ENCODE results near the gene PXN.
"Not testable (repeated sequence)": the region's sequence is repeated elsewhere in the genome, so short reads cannot be mapped to it uniquely, and the experiment has no call there.

Gene PXN

DNA sequence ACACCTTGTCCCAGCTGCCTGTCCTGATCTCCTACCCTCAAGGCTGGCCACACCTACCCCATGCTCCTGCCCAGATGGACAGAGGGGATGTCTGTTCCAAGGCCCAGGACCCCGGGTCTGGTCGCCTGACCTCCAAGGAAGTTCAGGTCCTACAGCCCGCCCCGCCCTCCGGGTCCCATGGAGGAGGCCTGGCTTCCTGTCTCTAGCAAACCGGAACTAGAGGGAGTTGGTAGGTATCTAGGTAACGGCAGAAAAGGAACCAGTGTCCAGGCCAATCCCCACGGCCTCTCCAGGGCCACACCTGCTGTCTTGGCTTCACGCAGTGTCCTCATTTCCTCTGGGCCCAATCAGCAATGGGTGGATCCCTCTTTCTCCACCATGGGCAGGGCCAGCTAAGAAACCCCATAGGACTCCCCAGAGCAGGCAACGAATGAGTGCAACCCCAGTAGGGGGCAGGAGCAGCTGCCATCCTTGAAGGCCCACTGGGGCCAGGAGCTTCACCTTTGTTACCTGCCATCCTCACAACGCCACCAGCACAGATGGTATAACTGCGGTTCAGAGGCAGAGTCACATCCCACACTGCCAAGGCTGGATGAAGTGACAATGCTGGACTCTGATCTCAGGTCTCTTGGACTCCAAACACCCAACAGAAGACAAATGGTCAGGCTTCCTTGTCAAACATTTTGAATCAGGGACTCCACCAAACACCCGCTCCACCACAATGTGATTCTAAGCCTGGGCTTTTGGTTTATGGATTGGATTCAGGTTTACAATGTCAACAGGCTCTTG is 39.5 kb downstream of the PXN start:
- DNase-seq, result no peak

DNA sequence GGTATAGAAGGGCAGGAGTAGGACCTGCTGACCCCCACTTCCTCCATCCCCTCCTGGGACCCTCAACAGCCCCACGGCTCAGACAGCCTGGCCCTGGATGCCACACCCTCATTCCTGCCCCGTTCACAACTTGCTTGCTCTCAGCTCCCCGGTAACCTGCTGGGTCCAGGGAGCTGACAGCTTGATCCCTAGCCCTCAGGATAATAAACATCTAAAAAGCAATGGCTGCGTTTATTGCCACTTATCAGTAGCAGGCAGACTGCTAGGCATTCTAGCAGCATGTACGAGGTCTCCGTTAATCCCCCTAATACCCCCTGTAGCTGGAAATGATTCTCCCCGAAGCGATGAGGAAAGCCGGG is 40.4 kb downstream of the PXN start:
- no peak for DNase-seq

DNA sequence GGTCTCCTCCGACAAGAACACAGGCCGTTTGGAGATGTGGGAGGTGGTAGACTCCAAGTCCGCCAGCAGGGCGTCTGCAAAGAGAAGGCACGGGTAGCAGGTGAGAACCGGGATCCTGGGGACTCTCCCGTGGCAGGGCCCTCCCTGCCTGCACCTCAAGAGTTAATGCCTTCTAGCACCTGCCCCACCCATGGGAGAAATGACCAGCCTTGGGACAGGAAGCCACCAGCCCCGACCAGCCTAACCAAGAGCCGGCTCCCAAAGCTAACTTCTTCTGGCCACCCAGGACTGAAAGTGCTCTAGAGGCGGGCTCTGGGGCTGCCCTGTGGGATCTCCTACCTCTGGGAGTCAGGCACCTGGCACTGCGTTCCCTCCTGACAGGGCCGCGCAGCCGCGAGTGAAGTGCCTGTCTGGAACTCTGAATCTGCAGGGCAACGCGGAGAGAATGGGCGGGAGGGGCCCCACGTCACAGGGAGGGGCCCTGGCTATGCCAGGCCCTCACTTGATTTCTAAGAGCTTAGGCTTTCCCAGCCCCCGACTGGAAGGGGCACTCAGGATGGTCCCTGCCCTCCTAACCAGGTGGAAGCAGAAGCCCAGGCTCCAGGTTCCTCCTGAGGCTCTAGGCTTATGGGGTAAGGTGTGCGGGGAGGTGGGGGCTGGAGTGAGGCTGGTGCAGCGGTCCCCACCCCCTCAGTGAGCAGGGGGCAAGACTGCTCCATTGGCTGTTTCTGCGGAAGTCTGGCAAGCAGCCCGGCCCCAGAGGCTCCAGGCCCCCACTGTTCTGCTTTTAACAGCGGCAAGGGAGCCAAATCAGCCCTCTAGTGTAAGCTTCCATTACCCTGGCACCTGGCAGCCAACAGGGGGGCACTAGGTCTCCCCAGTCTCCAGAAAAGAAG is 41.0 kb downstream of the PXN start:
- no peak for DNase-seq

DNA sequence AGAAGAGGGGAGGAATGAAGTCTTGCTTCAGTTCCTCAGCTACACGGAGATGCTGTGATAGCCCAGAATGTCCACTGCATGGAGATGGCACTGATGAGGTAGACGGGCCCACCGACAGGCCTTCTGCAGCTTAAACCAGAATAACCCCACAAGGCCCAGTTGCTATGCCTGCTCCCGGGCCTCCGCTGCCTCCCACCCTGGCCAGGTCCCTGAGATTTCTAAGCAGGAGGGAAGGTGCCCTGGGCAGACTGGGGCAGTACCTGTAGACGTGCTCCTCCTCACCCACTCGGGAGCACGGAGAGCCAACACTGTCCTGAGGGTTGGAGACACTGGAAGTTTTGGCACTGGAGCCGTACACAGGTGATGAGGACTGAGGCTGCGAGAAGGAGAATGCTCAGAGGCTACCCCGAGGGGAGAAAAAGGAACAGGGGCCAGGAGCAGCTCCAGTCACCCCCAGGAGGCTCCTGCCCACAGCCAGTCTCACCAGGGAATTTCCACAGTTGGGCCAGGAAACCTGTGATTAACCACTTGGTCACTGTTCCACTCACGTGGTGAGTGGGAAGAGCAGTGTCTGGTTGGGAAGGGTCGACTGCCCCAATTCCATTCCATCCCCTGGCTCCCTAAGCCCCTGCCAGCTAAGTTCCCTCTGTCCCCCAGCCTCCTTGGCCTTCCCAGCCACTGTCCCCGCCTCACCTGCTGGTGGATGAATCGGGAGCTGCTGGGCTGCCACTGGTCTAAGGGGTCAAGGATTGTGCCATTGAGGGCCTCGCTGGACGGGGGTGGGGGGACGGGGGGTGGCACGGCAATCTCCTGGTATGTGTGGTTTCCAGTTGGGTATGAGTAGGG is 41.8 kb downstream of the PXN start:
- no peak for DNase-seq

DNA sequence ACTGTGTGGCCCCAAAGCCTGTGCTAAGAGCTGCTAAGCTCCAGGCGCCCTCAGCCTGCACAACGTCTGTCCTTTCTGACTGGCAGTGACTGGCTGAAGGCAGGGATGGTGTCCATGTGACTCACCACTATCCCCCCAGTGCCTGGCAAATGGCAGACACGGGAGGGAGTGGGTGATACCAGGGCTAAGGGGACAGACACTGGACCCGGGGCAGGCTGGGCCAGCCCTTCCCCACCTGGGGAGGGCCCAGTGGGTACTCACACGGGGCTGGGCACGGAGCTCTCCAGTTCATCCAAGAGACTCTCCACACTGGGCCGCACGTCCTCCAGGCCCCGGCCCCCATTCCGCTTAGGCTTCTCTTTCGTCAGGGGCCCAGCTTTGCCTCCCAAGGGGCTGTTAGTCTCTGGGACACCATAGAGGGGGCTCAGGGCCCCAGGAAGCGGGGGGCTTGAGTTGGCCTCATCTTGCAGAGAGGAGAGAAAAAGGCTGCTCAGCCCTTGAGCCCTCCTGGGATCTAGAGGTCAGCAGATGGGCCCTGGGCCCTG is 43.2 kb downstream of the PXN start:
- no peak for DNase-seq

DNA sequence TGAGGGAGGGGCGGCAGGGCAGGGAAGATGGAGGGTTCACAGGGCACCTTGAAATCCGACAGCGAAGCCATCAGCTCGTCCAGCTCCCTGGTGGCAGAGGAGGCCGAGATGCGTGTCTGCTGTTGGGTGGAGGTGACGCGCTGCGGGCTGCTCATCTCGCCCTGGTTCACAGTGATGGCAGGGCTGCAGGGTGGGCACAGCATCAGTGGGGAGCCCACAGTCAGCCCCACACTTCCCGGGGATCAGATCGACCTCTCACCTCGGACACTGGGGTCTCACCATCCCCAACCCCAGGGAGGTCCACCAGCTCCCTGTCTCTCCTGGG is 44.0 kb downstream of the PXN start:
- DNase-seq, result no peak

DNA sequence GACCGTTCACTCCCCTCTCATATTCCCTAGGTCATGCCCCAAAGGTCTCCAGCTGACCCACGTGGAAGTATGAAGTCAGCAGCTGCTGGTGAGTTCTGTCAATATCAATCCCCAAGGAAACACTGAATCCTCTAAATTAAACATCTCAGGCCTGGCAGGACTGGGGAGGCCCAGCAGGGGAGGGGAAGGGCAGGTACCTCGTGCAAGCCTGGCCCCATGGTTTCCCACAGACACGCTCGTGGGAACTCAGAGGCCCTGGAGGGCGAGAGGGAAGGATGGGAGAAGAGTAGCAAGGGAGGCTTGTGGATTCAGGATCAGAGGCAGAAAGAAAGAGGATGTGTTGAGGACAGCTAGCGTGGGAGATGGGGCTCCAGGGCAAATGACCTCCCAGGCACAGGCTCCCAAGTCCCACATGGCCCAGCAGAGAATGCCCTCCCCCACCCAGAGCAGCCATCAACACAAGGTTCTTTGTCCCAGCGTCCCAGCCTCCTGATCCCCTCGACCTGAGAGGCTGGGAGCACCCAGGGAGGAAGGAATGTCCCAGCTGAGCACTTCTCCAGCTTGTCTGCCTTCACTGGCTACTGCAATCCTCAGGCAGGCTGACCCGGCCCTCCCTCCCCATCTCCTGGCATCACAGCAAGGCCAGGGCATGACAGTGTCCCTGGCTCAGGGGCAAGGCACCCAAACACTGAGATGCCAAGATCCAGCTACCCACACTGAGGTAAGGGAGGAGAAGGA is 44.5 kb downstream of the PXN start:
- DNase-seq, result no peak

DNA sequence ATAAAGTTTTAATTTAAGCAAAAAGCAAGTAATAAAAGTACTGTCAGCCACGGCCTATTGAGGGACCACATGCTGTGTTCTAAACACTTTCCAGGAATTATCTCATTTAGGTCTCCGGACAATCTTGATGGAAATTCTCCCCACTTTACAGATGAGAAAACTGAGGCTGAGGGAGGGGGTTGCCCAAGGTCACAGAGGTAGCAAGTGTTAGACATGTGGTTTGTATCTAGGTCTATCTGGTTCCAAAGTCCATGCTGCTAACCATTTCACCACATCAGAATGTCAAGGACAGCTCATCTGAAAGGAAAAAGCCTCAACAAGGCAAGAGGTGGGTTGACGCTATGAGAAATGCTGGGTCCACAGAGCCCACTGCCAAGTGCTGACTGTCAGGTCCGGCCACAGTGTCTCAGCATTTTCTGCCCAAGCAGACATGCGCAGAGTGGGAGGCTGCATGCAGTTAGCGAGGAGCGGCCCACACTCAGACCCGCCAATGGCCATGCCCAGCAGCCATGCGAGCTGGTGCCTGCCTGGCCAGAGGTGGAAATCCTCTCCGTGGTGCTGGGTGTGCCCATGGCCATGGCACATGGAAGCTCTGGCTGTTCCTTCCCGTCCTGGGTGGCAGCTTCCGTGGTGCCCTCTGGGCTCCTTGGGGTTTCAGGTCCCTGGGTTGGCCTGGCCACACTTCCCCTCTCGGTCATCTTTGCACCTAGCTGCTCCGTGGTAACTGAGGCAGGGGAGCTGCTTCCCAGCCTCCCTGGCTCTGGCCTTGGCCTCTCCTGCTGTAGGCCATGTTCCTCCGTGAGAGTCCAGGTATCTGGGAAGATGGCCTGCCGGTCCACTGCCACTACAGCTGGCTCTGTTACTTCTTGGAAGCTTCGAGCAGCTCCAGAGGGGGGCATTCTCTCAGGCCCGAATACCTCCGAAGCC is 46.6 kb downstream of the PXN start:
- DNase-seq, result no peak

DNA sequence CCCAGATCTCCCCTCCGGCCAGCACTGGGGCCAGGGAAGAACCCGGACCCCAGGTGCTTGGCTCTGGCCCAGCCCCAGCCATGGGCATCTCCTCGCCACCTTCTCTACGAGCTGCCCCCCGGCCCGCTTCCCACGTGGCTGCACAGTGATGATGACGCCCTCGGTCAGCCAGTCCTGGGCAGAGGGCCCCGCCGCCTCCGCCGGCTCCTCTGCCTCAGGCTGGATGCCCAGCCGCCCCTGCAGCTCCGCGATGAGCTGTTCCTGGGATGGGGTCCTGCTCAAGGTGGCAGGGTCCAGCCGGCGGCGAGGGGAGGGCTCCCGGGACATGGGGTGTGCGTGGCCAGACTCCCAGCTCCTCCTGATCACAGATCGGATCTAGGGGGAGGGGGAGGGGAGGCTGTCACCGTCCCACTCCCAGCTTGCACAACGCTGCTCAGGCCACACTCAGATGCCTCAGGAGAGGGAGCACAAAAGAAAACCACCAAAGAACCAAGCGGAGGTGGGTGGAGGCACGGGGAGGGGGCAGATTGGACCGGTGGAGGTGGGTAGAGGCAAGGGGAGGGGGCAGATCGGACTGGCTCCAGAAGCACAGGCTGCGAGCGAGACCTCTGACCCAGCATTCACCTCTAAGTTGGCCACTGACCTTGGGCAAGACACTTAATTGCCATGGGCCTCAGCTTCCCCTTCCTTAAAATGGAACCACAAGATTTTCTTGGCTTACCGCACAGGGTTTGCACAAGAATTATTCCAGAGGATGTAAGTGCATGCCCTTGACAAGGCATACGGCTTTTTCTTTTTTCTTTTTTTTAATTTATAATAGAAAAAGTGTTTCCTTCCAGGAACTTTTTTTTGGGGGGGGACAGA is 48.6 kb downstream of the PXN start:
- no peak for DNase-seq

DNA sequence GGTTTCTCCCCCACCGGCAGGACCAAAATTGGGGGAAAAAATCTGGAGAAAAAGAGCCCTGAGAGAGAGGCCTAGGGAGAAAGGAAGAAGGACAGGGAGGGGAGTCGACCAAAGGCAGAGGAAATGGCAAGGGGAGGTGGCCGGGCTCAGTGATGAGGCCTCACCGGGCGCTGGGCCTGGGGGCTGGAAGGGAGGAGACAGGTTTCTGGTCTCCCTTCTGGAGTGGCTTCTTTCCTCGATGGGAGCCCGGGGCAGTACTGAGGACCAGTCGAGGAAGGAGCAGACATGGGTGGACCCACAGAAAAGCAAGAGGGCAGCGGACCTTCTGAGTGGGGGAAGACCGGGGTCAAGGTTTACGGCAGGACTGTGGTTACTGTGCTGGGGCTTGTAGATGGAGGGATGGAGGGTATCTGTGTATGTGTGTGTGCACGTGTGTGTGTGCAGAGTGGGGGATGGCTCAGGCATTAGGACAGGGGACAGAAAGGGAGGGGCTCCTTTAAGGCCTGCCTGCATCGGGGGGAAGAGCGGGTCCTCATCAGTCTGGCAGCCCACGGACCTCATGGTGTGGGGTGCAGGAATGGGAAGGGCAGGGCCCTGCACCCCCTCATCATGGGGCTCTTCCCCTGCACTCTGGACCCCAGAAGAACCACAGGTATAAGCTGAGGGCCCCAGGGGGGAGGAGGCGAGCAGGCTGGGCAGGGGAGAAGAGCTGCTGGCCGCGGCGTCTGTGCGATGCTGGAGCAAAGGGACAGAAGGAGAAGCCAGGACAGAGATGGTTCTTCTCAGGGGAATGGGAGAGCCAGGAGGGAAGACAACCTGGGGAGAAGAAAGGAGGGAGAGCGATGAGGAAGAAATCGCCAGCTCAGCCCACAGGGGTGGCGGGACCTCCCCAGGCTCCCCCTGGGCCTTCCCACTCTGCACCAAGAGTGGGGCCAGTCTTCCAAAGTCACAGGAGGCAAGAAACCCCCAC is 49.5 kb downstream of the PXN start:
- no peak for DNase-seq

DNA sequence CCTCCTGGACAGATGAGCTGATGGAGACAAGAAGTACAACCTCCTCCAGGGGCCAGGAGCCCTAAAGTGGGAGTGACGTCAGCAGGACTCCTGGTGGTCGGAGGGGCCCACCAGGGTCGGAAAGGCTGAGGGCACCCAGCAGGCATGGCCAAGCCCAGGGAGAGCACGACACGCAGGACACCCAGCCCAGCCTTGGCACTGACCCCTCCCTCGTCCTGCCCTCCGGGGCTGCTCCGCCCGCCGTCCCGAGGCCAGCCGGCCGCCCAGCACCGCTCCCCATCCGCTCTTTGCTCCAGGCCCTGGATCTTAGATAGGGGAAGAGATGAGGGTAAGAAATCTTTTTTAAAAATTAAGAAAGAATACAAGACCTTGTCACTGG is 50.2 kb downstream of the PXN start:
- no peak for DNase-seq

DNA sequence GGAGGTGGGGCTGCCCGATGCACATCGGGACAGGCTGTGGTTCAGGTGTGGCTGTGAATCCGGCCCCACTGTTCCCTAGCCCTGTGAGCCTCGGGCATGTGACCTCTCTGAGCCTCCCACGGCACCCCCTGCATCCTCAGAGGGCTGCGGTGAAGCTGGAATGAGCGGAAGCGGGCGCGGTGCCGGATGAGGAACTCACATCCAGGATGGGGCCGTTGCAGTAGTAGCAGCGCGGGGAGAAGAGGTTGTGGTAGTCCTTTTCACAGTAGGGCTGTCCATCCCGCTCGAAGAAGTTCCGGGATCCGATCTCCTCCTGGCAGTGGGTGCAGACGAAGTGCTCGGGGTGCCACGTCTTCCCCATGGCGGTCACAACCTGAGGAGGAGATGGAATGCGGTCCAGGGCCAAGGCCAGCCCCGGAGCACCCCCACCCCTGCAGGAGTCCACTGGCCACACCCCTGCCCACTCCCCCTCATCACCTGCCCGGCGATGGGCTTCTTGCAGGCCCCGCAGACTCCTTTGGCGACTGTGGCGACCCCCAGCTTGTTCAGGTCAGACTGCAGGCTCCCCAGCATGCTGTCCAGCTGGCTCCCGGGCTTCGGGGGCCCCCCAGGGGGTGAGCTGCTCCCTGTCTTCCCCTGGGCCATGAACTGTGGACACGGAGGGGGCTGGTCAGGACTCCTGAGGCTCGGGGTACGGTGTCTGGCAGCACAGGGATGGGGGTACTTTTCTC is 50.7 kb downstream of the PXN start:
- DNase-seq, result no peak

DNA sequence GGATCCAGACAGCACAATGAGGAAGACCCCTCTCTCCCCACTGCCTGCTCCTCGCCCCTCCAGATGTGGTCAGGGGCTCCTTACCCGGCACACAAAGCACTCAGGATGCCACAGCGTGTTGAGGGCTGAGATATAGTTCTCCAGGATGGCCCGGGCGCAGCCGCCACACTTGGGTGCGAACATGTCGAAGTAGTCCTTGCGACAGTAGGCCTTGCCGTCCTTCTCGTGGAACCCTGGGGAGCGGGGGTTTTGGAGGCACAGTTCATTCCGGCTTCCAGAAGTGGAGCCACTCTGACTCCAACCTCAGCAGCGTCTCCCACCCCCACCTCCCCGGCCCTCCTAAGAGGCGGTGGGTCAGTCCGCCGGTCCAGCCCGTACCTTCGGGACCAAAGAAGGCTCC is 51.8 kb downstream of the PXN start:
- DNase-seq, result no peak

DNA sequence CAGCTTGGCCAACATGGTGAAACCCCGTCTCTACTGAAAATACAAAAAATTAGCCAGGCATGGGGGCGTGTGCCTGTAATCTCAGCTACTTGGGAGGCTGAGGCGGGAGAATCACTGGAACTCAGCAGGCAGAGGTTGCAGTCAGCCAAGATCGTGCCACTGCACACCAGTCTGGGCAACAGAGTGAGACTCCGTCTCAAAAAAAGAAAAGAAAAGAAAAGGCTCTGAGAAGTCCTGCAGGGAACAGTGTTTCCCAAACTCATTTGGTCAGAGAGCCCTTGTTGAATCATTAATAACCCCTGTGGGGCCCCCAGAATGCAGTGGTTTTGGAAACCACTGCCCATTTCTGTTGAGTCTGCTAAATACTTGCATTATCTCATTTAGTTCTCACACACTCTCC is 52.3 kb downstream of the PXN start:
- not testable (repeated sequence) for DNase-seq

DNA sequence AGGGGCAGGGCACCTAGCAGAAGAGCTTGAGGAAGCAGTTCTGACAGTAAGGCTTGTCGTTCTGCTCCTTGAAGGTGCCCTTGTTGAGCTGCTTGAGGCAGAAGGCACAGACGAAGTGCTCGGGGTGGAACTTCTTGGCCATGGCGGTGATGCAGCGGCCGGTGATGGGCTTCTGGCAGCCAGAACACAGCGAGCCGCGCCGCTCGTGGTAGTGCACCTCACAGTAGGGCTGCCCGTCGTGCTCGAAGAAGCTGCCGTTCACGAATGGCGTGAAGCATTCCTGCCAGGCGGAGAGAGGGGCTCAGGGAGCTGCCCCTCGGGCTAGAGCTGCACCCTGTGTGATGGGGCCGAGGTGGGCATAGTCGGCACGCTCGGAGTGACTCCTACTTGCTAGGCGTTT is 53.2 kb downstream of the PXN start:
- DNase-seq, result no peak

DNA sequence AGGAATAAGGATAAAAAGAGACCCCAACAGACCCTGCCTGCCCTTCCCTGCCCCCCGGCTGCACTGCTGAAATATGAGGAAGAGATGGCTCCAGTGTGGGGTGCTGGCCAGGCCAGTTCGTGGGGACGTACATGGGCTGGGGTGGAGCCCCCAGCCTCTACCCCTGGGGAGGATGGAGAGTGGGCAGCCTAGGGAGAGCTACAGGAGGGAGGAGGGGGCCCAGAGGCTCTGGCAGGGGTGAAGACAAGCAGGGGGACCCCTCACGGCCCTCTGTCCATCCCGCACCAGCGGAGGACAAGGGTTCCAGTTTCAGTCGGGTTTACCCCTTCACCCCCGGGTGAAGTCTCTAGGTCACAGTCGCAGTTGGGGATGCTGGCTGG is 53.6 kb downstream of the PXN start:
- no peak for DNase-seq

DNA sequence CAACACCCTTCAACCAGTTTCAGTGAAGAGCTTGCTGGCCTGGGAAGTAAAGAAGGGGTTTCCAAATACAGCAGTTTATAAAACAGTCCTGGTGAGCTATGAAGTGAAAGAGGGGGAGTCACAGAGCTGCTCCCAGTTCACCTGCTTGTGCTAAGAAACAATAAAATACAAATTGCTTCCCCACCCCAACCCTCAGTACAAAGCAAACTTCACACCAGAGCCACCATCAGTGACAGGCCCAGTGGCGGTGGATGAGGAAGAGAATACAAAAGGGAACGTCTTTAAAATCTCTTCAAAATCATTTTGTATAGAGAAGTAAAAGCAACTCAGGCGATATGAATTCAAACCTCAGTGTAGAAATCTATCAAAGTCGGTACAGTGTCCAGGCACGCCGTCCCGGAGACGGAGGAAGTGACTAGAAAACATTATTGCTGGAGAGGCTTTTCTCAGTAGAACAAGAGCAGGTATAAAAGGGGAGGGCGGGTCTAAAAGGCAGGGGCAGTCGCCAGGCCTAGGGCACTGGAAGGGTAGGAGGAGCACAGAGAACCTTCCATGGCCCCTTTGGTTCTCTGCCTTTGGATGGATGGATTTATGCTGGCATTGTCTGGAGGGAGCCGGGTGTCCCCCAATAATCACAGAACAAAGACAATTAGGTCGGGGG is 54.2 kb downstream of the PXN start:
- no peak for DNase-seq

DNA sequence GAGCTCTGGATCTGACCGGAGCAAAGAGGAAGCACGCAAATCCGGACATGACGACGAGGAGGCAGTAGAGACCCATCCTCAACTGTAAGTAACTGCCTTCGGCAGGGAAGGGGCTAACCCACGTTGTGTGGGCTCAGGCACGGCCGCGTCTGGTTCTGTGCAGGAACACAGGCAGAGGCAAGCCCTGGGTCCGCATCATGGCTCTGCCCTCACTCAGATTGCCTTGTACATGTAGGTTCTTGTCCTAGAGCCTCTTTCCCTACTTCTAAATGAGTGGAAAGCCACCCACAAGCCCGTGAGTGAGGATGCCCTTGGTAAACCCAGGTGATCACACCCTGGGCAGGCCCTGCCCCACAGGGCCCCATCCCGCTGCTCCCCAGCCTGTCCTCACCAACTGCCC is 55.7 kb downstream of the PXN start:
- no peak for DNase-seq

All from fibroblast of skin of abdomen (primary cell).